Stimulated activated CD4-positive, alpha-beta T cell treated with anti-CD3 and anti-CD28 coated beads, TNF-alpha, amount 100 ng/mL, for 24 hours (primary cell): ENCODE results near the gene UTF1.
"Not testable (repeated sequence)": the region's sequence is repeated elsewhere in the genome, so short reads cannot be mapped to it uniquely, and the experiment has no call there.

ENCODE experiments used
- DNase-seq, 3 experiments: peaks; one replicate each; pipeline ENCODE4 v3.0.0-alpha.2; 2020; ENCODE audit warnings: low read depth in 3 of 3

Gene UTF1

DNA sequence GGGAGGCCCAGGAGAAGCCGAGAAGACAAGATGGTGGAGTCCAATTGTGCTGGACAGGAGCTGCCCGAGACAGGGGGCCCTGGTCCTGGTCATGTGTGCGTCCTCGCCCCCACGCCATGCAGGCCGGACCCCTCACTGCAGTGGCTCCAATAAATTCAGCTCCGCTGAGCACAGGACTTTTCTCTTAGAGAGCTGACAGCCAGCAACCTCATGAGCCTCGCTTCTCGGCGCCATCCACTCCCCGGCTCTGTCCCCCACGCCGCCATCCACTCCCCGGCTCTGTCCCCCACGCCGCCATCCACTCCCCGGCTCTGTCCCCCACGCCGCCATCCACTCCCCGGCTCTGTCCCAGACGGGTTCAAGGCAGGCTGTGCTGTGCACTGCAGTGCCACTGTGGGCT lies 2.8 kb upstream of the UTF1 start:
- no peak for DNase-seq

GRCh38 chr10:133229265-133230043 lies 563 bp upstream of the UTF1 start:
- DNase-seq = no peak

DNA sequence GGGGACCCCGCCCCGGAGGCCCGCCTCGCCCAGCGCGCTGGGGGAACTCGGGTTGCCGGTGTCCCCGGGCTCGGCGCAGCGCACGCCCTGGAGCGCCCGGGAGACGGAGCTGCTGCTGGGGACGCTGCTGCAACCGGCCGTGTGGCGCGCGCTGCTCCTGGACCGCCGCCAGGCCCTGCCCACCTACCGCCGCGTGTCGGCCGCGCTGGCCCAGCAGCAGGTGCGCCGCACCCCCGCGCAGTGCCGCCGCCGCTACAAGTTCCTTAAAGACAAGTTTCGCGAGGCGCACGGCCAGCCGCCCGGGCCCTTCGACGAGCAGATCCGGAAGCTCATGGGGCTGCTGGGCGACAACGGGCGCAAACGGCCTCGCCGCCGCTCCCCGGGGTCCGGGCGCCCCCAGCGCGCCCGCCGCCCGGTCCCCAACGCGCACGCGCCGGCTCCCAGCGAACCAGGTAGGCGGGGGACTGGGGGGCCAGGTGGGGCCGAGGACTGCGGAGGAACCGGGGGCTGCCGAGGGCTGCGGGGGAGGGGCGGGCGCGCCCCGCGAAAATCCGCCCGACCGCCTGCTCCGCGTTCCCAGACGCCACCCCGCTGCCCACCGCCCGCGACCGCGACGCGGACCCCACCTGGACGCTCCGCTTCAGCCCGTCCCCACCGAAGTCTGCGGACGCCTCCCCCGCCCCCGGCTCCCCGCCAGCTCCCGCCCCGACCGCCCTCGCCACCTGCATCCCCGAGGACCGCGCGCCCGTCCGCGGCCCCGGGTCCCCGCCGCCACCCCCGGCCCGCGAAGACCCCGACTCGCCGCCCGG lies 574 bp downstream of the UTF1 start:
- peak in 1 of 3 experiments; percentile 16 for DNase-seq

DNA sequence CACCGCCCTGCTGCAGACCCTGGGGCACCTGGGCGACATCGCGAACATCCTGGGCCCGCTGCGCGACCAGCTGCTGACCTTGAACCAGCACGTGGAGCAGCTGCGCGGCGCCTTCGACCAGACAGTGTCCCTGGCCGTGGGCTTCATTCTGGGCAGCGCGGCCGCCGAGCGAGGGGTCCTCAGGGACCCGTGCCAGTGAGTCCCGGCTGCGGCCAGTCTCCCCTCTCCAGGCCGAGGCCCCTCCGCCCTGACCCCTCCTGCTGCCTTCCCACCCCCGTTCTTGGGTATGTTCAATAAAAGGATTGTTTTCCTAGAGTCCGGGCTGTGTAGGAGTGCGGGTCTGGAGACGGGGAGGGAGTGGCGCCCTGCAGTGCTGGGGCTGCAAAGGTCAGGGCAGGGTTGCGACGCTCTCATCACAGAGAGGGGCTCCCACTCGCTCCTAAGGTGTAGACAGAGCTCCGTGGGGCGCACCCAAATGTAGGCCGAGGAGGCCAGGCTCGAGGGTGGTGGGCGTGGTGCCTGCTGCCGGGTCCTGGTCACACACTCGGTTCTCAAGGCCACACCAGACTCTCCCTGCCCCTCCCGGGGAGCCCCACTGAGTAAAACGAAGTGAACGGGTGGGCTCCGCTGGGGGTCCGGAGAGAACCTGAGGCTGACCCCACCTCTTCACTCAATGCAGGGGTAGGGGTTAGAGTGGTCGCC lies 1.4 kb downstream of the UTF1 start:
- no peak for DNase-seq

DNA sequence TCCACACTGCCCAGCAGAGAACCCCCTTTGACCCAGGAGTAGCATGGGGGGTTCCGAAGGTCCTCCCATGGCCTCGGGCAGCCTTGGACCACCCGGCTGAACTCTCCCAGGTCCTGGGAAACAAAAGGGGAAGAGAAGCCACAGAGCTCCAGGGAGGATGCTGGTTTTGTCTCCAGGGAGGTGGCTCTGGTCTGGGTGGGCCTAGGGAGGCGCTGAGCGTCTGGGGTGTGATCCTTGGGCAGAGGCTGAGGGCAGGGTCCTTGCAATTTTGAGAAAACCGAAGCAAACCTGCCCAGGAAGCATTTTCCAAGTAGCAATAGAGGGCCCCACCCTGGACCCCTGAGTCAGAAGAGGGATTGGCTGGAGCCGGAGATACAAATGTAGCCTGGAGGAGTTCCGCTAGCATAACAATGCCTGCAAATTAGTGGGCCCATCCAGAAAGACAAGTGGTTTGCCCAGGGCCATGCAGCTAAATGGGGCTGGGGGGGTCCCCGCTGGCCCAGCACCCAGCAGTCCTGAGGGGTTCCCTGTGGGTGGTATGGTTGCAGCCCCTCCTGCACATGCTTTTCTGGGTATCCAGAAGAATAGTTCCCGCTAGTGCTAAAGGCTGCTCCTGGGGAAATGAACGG lies 2.0 kb downstream of the UTF1 start:
- DNase-seq = no peak

- not testable (repeated sequence) for DNase-seq
Measured at GRCh38 chr10:133234796-133235195, 4.8 kb downstream of the UTF1 start.

DNA sequence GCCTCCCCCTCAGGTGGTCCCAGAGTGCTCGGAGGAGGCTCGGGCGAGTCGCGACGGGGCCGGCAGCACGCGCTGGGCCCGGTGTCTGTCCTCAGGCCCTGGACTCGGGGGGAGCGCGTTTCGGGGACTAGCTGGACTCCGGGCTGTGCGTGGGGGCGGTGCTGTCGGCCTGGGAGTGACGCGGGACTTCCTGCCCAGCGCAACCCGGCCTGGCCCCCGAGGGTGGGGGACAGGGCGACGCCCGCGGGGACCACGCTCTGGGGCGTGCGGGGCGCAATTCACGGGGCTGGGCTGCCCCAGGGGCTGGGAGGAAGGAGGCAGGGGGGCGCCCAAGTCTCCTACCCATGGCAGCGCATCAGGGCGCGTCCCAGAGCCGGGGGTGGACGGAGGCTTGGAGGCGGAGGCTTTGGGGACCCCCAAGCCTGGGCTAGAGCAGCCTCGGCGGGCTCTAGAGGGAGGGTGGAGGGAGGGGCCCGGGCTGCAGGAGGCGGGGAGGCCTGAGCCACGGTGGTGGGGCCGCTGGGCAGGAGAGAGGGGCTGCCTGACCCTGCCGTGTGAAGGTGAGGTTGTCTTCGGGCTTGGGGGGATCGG lies 5.3 kb downstream of the UTF1 start:
- no peak for DNase-seq

DNA sequence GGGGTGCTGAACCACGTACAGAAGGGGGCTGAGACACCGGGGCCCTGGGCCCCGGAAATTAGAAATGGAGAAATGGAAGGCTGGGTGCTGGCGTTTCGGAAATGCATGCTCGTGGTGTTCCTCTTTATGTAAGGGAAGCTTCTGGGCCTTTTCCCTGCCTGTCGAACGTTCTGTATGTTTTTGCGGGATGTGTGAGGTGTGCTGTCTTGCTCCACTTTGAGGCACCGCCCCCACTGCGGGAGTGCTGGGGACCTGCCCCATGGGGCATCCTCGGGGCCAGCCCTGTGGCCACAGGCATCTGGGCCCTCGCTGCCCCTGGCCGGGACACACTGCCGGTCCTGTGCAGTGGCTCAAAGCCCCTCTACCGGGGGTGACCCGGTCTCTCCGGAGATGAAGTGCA lies 5.9 kb downstream of the UTF1 start:
- no peak for DNase-seq

DNA sequence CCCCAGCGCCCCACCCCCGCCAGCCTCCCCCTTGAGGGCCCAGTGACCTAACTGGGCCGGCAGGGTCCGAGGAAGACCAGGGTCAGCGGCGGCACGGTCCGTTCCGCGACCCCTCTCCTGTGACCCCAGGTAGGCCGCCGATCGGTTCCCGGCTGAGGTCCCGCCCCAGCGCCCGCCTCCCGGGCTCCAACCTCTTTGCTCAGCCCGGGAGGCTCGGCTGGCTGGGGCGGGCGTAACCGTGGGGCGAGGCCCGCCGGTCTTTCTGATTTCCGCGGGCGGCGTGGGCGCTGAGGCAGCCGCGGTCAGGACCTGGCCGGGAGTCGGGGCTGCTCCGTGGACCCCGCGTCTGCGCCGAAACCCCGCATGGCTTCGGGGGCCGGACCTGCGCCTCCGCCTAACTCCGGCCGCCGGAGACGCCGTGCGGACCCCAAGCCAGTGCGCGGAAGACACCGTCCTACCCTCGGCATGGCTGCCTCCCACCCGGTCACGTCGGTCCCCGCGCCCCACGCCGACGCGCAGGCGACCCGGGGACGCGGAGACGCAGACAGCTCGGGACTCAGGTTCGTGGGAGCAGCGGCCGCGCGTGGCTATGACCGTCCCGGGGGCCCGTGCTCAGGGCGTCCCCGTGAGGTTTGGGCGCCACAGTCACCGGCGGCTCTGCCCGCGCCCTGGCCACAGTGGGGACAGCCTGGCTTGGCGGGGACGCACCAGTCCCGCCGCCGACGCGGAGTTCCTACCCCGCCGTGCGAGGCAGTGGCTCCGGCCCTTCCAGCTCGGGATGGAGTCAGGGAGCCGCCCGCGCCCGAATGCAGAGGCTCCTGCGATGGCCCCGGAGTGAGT lies 6.6 kb downstream of the UTF1 start:
- no peak for DNase-seq

- no peak for DNase-seq
Measured at GRCh38 chr10:133237241-133237587, 7.2 kb downstream of the UTF1 start.

DNA sequence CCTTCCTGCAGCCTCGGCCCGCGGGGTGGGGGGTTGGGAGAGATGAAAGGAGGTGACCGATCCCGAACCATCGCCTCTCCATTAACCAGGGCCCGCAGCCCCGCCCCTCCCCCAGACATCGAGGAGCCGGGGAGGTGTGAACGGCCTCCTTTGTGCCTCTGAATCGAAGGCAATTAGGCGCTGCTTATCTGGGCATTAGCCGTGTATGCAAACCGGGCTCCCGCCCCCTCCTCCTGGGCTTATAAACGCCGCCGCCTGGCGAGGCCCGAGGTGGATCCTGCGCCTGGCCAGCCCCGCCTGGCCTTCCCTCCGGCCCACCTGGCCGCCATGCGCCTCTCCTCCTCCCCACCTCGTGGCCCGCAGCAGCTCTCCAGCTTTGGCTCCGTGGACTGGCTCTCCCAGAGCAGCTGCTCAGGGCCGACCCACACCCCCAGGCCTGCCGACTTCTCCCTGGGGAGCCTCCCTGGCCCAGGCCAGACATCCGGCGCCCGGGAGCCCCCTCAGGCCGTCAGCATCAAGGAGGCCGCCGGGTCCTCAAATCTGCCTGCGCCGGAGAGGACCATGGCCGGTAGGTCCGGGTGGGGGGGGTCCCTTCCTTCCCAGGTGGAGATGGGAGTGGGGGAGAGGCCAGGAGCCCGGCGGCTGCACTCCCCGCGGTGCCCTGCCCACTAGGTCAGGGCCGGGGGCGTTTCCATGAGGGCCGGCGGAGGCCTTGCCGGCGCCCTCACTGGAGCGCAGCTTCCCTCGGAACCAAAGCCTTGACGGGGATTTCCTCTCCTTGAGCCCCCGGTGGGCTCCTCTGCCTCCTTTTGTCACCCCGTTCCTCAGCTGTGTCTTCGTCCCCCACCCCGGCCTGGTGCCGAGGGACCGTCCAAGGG lies 7.8 kb downstream of the UTF1 start, which contains the start of gene VENTX:
Gene VENTX (plus strand): TSS at position 268 of the 878 bp plus-strand sequence. CDS start 60 bp downstream, at position 328.
- no peak for DNase-seq

DNA sequence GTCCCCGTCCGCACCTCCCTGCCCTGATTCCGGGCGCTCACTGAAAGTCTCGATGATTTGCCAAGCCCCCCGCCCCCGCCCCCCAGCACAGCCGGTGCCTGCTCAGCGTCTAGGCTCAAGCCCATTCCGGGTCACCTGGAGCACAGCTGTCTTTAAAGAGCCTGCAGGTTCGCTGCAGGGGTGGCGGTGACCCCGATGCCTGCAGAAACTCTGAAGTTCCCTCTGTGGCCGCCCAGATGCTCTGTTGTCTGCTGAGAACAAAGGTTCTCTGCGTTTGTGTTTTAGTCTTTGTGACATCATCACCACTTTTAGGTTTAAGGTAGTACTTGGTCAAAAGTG lies 8.4 kb downstream of the UTF1 start:
- DNase-seq = no peak

DNA sequence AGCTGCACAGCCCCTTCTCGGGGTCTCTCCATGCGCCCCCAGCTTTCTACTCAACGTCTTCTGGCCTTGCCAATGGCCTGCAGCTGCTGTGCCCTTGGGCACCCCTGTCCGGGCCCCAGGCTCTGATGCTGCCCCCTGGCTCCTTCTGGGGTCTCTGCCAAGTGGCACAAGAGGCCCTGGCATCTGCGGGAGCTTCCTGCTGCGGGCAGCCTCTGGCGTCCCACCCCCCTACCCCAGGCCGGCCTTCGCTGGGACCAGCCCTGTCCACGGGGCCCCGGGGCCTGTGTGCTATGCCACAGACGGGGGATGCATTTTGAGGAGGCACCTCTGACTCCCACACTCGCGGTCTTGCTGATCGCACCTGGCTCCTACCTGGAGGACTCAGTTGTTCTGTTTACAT lies 10.0 kb downstream of the UTF1 start:
- no peak for DNase-seq

DNA sequence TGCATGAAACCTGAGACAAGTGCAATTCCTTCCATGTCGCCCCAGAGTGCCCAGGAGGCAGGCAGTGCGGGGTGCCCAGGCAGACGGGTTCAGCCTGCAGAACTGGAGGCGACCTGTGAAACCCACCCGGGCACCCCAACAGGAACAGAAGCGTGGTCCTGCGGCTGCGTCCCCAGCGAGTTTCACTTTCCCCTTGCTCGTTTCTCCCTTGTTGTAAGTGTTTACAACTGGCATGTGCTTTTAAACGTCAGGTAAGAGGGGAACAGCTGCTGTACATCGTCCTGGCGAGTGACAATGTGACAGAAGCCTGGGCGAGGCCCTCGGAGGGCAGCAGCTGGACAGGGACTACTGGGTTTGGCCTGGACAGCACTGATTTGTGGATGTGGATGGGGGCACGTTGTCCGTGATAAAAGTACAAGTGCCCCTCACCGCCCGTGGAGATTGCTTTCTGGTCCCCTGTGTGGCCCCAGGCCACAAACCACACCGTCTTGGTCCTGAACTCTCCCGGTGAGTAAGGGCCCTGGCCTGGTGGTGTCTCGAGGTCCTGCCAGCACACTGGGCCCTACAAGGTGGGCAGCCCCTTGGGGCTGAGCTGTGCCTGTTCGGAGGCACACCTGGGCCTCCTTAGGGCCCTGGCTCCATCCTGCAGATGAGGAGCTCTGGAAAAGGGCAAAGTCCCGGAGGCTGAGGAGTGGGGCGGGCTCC lies 11.6 kb downstream of the UTF1 start:
- DNase-seq = no peak

DNA sequence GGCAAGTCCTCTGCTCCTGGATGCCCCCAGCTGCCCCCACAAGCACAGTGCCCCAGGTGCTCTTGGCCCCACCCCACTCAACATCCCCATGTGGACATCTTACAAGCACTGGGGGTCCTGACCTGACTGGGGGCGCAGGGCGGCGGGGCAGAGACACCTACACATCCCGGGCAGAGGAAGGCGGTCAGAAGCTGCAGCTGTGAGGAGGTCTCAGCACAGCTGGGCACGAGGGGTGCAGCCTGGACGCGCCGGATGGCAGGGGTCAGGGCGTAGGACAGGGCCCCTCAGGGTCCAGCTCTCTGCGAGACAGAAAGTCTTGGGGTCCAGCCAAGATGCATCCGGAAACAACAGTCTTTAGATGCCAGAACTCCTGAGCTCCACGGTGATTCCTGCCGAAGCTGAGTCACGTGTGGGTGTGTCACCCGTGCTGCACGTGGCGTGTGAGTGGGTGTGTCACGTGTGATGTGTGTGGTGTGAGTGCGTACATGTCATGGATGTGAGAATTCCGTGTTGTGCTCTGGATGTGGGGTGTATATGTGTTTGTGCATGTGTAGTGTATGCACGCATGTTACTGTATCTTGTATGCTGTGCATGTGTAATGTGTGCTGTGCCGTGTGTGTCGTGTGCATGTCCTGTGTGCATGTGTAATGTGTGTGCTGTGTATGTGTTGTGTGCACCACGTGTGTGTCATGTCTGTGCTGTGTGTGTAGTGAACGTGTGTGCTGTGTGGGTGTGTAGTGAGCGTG lies 12.8 kb downstream of the UTF1 start:
- DNase-seq = no peak

DNA sequence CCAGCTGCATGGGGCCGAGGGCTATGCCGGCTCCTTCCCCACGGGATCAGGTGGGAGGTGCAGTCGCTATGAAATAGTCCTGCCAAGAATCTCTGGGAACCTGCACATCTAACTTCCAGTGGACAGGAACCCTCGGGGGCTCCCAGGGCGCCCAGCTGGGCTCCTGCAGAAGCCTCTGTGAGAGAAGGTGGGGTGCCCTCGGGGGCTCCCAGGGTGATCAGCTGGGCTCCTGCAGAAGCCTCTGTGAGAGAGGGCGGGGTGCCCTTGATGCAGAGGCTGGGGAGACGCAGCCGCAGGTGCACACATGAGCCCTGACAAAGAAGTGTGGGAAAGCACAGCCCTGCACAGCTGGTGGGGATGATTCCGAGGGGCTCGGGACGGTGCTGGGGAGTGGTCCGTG lies 13.6 kb downstream of the UTF1 start:
- DNase-seq = no peak

DNA sequence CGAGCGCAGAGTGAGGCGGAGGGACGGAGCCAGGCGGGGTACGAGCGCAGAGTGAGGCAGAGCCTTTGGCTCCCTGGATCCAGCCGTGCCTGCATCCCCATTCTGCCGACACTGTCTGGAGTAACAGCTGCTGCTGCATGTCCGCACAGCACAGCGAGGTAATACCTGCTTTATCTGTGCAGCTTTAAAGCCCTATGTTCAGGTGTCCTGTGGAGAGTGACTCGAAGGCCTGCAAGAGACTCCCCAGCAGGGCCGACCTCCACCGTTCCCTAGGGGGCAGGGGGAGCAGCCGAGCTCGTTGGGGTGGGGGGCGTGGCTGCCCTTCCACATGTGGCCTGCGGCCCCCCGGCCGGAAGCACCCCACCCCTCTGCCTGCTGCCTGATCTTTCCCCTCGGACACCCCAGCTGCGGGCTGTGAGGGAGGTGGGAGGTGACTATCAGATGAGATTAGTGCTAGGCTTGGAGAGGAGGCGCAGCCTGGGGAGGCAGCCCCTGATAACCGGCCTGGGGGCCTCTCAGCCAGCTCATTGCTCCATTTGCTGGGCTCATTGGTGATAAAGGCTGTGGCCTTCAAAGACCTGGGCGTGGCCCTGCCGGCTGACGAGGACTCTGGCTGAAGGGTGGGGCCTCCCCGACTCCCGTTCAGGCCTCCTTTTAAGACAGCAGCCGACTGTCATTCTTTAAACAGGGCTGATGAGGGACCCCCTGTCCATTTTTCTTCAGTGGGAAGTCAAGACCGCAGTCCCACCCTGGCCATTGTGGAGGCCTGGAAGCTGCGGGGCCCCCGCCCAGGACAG lies 15.6 kb downstream of the UTF1 start:
- no peak for DNase-seq

GRCh38 chr10:133246236-133246626 lies 16.2 kb downstream of the UTF1 start:
- DNase-seq = no peak
